Measurements from ENCODE around the gene RAD51B.
"Not testable (repeated sequence)": the region's sequence is repeated elsewhere in the genome, so short reads cannot be mapped to it uniquely, and the experiment has no call there.

Gene RAD51B

DNA sequence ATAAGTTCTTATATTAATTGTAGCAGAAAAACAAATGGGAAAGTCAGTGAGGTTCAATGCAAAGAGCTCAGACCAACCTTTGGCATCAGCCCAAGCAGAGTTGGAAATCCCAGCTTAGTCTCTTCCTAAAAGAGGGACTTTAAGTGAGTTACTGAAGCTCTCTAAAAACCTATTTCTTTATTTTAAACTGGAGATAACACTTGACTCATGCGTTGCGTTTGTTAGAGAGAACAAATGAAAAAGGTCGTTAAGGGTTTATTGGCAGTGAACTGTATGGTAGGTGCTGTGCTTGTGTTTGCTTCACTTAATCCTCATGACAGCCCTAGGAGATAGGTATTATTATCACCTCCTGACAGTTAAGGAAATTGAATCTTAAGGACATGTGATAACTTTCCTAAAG, 396.5 kb downstream of the RAD51B start:
- Histone ChIP-seq H3K4me3 (no peak overlapping the region), H3K36me3 (ENCODE audit: insufficient read depth, low read length) (no peaks in the 10 kb centered on the region), H3K27ac (no peak overlapping the region), H3K9me3 (ENCODE audit: low read depth, low read length) (no peaks in the 10 kb centered on the region), H3K9ac (ENCODE audit: insufficient read length) (no peak overlapping the region)
- TF ChIP-seq EZH2 (IDR thresholded peaks at IDR 0.05) (no peak), FOXP2 (optimal IDR thresholded peaks at IDR 0.05; ENCODE audit: control extremely low read depth, extremely low read length, insufficient read depth) (no peak), POLR2AphosphoS5 (IDR thresholded peaks at IDR 0.05; ENCODE audit: borderline replicate concordance, low read depth, low read length) (no peak)
- DNase-seq (ENCODE audit: low read depth, low spot score) = no peak

DNA sequence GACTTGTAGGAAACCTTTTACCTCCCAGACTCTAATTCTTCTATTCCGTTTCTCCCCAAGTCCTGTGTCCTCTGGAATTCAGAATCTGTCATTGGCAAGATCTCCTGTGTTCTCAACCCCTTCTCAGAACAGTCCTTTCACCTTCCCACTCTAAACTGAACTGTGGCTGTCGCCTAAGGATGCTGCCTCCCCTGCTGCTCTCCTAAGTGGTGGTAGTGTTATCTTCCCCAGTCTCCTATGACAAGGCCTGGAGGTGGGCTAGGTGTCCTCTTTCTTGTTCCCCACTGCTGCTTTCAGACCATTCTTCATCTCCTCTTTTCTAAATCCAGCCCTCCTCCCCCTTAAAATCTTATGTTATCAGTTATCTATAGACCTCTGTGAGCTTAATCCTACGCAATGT, 397.4 kb downstream of the RAD51B start:
- TF ChIP-seq POLR2AphosphoS5 (IDR thresholded peaks at IDR 0.05; ENCODE audit: borderline replicate concordance, low read depth, low read length) = no peak
- no peak for TF ChIP-seq FOXP2 (optimal IDR thresholded peaks at IDR 0.05; ENCODE audit: control extremely low read depth, extremely low read length, insufficient read depth)
- no peak for TF ChIP-seq EZH2 (IDR thresholded peaks at IDR 0.05)
- Histone ChIP-seq H3K9me3 (ENCODE audit: low read depth, low read length) (no peaks in the 10 kb centered on the region), H3K4me3 (no peak overlapping the region), H3K9ac (ENCODE audit: insufficient read length) (no peak overlapping the region), H3K27ac (no peak overlapping the region), H3K36me3 (ENCODE audit: insufficient read depth, low read length) (no peaks in the 10 kb centered on the region)
- DNase-seq (ENCODE audit: low read depth, low spot score) = no peak

DNA sequence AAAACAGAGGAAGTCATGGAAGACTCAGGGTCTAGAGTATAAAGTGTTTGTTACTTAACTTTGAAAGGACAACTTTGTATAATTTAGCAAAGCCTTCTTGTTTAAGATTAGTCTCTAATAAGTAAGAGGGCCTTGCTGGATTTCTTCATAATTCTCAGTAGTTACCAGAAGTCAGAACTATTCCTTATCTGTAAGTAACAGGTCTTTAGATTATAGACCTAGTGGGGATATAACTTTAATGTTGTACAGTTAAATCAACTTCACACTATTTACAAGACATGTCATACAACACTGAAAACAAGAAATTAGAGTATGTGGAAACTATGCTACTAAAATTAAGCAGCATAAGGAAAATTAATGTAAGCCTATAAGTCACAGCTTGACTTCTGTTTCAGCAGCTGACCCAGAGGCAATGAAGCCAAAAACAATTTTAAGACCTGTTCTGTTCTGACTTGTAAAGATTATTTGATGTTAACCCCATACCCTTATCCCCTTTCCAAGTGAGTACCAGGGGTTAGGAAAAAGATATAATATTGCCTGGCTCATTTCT, 398.3 kb downstream of the RAD51B start:
- no peak for TF ChIP-seq EZH2 (IDR thresholded peaks at IDR 0.05)
- TF ChIP-seq FOXP2 (optimal IDR thresholded peaks at IDR 0.05; ENCODE audit: control extremely low read depth, extremely low read length, insufficient read depth) = no peak
- no peak for TF ChIP-seq POLR2AphosphoS5 (IDR thresholded peaks at IDR 0.05; ENCODE audit: borderline replicate concordance, low read depth, low read length)

DNA sequence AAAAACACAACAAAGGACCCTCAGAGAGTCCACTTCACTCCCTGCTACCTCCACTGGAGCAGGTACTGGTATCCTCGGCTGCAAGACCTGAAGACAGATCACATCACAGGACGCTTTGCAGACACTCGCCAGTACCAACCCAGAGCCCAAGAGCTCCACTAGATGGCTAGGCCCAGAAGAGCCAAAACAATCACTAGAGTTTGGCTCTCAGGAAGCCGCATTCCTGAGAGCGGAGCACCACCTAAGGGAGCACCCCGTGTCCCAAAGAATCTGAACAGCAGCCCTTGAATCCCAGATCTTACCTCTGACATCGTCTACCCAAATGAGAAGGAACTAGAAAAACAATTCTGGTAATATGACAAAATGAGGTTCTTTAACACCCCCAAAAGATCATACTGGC, 399.8 kb downstream of the RAD51B start:
- H3K4me3 ChIP-seq = no peak overlapping the region
- H3K36me3 ChIP-seq (ENCODE audit: insufficient read depth, low read length) = no peaks in the 10 kb centered on the region
- no peaks in the 10 kb centered on the region for H3K9me3 ChIP-seq (ENCODE audit: low read depth, low read length)
- H3K9ac ChIP-seq (ENCODE audit: insufficient read length) = no peak overlapping the region
- no peak for DNase-seq (ENCODE audit: low read depth, low spot score)
- no peak overlapping the region for H3K27ac ChIP-seq
- TF ChIP-seq POLR2AphosphoS5 (IDR thresholded peaks at IDR 0.05; ENCODE audit: borderline replicate concordance, low read depth, low read length) (no peak), FOXP2 (optimal IDR thresholded peaks at IDR 0.05; ENCODE audit: control extremely low read depth, extremely low read length, insufficient read depth) (no peak), EZH2 (IDR thresholded peaks at IDR 0.05) (no peak)

More for the DNA sequence above, 398.3 kb downstream of the RAD51B start:
- Histone ChIP-seq H3K27ac (no peak overlapping the region), H3K9me3 (ENCODE audit: low read depth, low read length) (no peaks in the 10 kb centered on the region), H3K36me3 (ENCODE audit: insufficient read depth, low read length) (no peaks in the 10 kb centered on the region), H3K4me3 (no peak overlapping the region), H3K9ac (ENCODE audit: insufficient read length) (no peak overlapping the region)
- DNase-seq (ENCODE audit: low read depth, low spot score) = no peak

DNA sequence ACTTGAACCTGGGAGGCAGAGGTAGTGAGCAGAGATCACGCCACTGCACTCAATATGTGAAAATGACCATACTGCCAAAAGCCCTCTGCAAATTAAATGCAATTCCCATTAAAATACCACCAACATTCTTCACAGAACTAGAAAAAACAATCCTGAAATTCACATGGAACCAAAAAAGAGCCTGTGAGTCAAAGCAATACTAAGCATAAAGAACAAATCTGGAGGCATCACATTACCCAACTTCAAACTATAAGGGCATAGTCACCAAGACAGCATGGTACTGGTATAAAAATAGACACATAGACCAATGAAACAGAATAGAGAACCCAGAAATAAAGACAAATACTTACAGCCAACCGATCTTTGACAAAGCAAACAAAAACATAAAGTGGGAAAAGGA, 401.5 kb downstream of the RAD51B start:
- H3K9me3 ChIP-seq (ENCODE audit: low read depth, low read length); DNase-seq (ENCODE audit: low read depth, low spot score); H3K9ac ChIP-seq (ENCODE audit: insufficient read length); H3K27ac ChIP-seq; H3K4me3 ChIP-seq; H3K36me3 ChIP-seq (ENCODE audit: insufficient read depth, low read length): not testable (repeated sequence)

DNA sequence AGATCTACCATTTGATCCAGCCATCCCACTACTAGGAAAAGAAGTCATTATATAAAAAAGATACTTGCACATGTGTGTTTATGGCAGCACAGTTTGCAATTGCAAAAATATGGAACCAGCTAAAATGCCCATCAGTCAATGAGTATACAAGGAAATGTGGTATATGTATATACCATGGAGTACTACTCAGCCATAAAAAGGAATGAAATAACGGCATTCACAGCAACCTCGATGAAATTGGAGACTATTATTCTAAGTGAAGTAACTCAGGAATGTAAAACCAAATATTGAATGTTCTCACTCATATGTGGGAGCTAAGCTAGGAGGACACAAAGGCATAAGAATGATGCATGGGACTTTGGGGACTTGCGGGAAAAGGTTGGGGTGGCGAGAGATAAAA, 402.6 kb downstream of the RAD51B start:
- Histone ChIP-seq H3K4me3 (no peak overlapping the region), H3K36me3 (ENCODE audit: insufficient read depth, low read length) (no peaks in the 10 kb centered on the region), H3K9ac (ENCODE audit: insufficient read length) (no peak overlapping the region), H3K27ac (no peak overlapping the region), H3K9me3 (ENCODE audit: low read depth, low read length) (no peaks in the 10 kb centered on the region)
- DNase-seq (ENCODE audit: low read depth, low spot score) = no peak
- TF ChIP-seq FOXP2 (optimal IDR thresholded peaks at IDR 0.05; ENCODE audit: control extremely low read depth, extremely low read length, insufficient read depth) (no peak), EZH2 (IDR thresholded peaks at IDR 0.05) (no peak), POLR2AphosphoS5 (IDR thresholded peaks at IDR 0.05; ENCODE audit: borderline replicate concordance, low read depth, low read length) (no peak)

DNA sequence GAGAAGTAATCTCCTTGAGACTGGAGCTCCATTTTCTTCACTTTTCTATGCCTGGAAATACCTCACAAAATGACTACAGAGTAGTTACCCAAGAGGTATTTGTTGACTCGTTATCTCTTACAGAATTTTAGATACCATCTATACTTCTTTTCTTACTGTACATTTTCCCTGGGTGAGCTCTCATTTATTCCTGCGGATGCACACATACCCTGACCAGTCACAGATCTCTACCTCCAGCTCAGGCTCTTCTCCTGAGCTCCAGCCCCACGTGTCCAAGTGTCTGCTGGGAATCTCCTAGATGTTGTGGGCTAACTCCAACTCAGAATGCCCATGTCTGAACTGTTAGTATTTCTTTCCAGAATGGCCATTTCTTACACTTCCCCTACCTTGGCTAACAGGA, 403.1 kb downstream of the RAD51B start:
- no peak for TF ChIP-seq POLR2AphosphoS5 (IDR thresholded peaks at IDR 0.05; ENCODE audit: borderline replicate concordance, low read depth, low read length)
- no peak for TF ChIP-seq FOXP2 (optimal IDR thresholded peaks at IDR 0.05; ENCODE audit: control extremely low read depth, extremely low read length, insufficient read depth)
- no peak for TF ChIP-seq EZH2 (IDR thresholded peaks at IDR 0.05)
- Histone ChIP-seq H3K27ac (no peak overlapping the region), H3K36me3 (ENCODE audit: insufficient read depth, low read length) (no peaks in the 10 kb centered on the region), H3K9ac (ENCODE audit: insufficient read length) (no peak overlapping the region), H3K9me3 (ENCODE audit: low read depth, low read length) (no peaks in the 10 kb centered on the region), H3K4me3 (no peak overlapping the region)
- DNase-seq (ENCODE audit: low read depth, low spot score) = no peak

DNA sequence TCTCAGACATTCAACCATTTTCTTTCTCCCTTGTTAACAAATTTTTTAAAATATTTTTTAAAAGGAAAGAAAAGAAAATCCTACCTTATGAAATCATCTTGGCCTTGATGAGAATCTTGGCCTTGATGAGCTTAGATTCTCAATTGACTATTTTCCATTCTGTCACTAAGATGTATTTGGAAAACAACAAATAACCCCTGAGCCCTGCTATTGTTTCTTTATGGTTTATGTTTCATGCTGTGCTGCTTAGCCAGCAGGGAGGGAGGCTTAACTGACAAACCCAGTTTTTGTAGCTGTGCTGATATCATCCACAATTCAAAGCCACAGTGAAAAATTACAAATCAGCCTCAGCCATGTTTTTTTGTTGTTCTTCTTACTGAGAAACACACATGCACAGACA, 404.1 kb downstream of the RAD51B start:
- no peak overlapping the region for H3K27ac ChIP-seq
- TF ChIP-seq EZH2 (IDR thresholded peaks at IDR 0.05) (no peak), FOXP2 (optimal IDR thresholded peaks at IDR 0.05; ENCODE audit: control extremely low read depth, extremely low read length, insufficient read depth) (no peak), POLR2AphosphoS5 (IDR thresholded peaks at IDR 0.05; ENCODE audit: borderline replicate concordance, low read depth, low read length) (no peak)

DNA sequence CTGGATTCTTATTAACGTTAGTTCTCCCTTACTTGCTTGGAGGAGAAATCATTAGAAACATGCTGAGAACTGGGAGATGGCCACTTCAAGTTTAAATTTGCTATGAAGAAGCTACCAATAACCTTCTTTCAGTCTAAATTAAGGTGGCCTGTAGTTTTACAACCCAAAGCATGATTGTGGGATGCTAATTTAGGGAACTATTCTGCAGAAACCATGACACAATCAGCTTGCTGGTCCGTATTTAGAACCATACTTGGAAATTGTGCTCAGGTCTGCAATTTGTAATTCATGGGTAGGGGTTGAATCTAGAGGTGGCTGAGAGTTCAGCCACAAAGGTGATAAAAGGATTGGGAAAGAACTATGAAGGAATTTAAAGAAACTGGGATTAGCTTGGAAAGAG, 405.7 kb downstream of the RAD51B start:
- H3K4me3 ChIP-seq = no peak overlapping the region
- H3K9me3 ChIP-seq (ENCODE audit: low read depth, low read length) = no peaks in the 10 kb centered on the region
- no peaks in the 10 kb centered on the region for H3K36me3 ChIP-seq (ENCODE audit: insufficient read depth, low read length)
- no peak overlapping the region for H3K27ac ChIP-seq
- DNase-seq (ENCODE audit: low read depth, low spot score) = no peak
- no peak overlapping the region for H3K9ac ChIP-seq (ENCODE audit: insufficient read length)
- TF ChIP-seq POLR2AphosphoS5 (IDR thresholded peaks at IDR 0.05; ENCODE audit: borderline replicate concordance, low read depth, low read length) = no peak
- TF ChIP-seq FOXP2 (optimal IDR thresholded peaks at IDR 0.05; ENCODE audit: control extremely low read depth, extremely low read length, insufficient read depth) = no peak
- TF ChIP-seq EZH2 (IDR thresholded peaks at IDR 0.05) = no peak

More for the DNA sequence above, 404.1 kb downstream of the RAD51B start:
- Histone ChIP-seq H3K9ac (ENCODE audit: insufficient read length) (no peak overlapping the region), H3K36me3 (ENCODE audit: insufficient read depth, low read length) (no peaks in the 10 kb centered on the region), H3K4me3 (no peak overlapping the region), H3K9me3 (ENCODE audit: low read depth, low read length) (no peaks in the 10 kb centered on the region)
- DNase-seq (ENCODE audit: low read depth, low spot score) = no peak
